ENCODE results near the gene CFAP97. TPM values are rescaled to one million over a fixed set of nuclear protein-coding genes. Genes with fewer than 3 reads are reported as not detected.
"Not testable (repeated sequence)": the region's sequence is repeated elsewhere in the genome, so short reads cannot be mapped to it uniquely, and the experiment has no call there.

Gene CFAP97
- polyA plus RNA-seq, 3 donors, result 5.5 to 13.6 (median 11.2) TPM

DNA sequence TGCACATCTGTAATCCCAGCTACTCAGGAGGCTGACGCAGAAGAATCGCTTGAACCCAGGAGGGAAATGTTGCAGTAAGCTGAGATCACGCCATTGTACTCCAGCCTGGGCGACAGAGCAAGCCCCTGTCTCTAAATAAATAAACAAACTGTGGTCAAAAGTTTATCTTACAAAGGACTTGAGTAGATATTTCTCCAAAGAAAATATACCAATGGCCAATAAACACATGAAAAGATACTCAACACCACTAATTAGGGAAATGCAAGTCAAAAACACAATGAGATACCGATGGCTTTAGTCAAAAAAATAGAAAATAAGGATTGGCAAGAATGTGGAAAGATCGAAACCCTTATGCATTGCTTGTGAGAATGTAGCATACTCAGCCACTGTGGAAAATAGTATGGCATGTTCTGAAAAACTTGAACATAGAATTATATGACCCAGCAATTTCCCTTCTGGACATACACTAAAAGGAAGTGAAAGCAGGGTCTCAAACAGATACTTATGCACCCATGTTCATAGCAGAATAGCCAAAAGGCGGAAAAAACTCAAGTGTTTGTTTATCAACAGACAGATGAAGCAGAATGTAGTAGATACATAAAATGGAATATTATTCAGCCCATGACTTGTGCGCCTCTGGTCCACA lies 2.0 kb upstream of the CFAP97 start:
- 94 to 97% (median 96%) methylated on average over 8 of the region's 8 CpGs for WGBS, 3 donors
- H3K27ac ChIP-seq (ENCODE audit: low read depth, low read length), result no peak overlapping the region

DNA sequence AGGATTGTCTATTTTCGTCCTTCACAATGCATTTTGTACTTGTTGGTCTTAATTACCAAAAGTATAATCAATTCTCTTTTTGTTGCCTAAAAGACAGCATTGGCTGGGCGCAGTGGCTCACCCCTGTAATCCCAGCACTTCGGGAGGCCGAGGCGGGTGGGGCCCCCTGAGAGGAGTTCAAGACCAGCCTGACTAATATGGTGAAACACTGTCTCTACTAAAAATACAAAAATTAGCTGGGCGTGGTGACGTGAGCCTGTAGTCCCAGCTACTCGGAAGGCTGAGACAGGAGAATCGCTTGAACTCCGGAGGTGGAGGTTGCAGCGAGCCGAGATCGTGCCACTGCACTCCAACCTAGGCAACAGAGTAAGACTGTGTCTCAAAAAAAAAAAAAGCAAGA lies 1.3 kb upstream of the CFAP97 start:
- not testable (repeated sequence) for H3K27ac ChIP-seq (ENCODE audit: low read depth, low read length)
- 93 to 95% (median 94%) methylated on average over 13 of the region's 13 CpGs for WGBS, 3 donors

DNA sequence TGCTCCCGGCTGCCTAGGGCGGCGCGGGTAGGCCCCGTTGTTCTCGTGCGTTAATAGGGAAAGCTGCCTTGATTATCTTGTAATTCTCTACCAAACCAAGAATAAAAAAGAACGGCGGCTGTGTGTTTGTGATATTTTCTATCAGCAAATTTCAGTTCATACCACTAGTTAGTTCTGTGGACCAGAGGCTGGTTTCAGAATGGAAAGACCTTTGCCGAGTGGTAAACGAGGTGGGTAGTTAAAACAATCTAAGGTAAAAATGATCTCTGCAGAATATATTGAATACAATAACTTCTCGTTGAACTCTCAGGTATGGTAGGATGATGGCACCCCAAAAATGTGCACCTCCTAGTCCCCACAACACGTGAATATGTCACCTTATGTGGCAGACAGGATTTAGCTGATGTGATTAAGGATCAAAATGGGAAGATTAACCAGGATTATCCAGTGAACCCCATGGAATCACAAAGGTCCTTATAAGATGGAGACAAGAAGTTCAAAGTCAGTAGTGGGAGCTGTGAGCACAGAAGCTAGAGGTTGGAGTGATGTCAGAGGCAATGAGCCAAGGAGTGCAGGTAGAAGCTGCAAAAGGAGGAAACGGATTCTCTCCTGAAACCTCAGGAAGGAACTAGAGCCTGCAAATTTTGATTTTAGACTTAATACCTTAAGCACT lies 574 bp upstream of the CFAP97 start:
- 3 to 4% (median 4%) methylated on average over 14 of the region's 14 CpGs for WGBS, 3 donors
- no peak overlapping the region for H3K27ac ChIP-seq (ENCODE audit: low read depth, low read length)

DNA sequence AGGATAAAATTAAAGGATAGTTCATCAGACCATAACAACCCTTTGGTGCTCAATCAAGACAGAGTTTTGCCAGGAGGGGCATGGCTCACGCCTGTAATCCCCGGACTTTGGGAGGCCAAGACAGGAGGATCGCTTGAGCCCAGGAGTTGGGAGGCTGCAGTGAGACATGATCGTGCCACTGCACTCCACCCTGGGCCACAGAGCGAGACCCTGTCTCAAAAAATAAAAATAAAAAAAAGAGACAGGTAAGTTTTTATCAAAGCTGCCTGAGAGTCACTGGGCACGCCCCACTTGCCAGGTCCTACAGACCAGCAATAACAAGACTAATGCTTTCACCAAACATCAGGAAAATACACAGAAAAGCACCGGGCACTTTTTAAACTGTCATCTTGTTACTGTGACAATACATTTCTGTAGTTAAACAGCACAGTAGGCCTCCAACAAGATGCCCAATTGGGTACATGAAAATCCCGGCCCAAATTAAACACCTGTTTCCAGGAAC lies 765 bp downstream of the CFAP97 start:
- peak overlapping the region; percentile 83 for H3K27ac ChIP-seq (ENCODE audit: low read depth, low read length)
- WGBS, 3 donors, result 65 to 69% (median 66%) methylated on average over 8 of the region's 8 CpGs

DNA sequence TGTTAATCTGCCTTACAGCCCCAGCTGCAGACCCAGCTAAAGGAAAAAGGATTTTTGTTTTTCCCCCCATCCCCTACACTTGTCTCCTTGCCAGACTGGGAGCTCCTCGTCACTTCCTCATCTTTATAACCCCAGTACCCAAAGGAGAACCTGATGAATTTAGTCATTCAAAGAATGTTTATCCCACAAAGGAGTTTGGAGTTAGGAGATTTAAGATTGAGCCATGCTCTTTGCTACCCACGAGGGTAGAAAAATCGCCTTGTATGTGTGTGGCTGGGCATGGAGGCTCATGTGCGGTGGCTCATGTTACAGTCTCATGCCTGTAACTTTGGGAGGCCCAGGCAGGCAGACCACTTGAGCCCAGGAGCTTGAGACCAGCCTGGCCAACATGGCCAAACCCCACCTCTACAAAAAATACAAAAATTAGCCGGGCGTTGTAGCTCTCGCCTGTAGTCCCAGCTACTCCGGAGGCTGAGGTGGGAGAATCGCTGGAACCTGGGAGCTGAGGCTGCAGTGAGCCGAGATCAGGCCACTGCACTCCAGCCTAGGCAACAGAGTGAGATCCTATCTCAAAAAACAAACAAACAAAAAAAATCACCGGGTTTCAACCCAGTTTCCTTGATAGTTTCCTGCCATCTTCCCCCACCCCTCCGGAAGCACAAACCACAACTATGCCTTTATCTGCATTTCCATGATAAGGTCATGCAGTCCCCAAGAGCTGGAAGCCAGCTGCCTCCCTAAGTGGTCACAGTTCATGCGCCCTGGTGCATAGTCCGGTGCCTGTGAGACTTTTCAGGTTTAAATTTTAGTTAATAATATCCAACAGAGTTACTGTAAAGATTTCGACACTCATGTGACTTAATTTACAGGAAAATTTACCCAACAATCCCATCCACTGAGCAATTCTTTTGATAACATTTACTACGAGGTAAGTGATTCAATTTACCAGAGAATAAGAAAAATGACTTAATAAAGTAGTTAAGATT lies 1.5 kb downstream of the CFAP97 start:
- 45 to 57% (median 56%) methylated on average over 16 of the region's 16 CpGs for WGBS, 3 donors
- H3K27ac ChIP-seq (ENCODE audit: low read depth, low read length), result no peak overlapping the region

DNA sequence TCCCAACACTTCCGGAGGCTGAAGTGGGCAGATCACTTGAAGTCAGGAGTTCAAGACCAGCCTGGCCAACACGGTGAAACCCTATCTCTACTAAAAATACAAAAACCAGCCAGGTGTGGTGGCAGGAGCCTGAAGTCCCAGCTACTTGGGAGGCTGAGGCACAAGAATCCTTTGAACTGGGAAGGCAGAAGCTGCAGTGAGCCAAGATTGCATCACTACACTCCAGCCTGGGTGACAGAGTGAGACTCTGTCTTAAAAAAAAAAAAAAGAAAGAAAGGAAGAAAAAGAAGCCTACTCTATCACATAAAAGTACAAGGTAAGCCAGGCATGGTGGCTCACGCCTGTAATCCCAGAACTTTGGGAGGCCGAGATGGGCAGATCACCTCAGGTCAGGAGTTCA lies 5.6 kb downstream of the CFAP97 start:
- not testable (repeated sequence) for H3K27ac ChIP-seq (ENCODE audit: low read depth, low read length)
- WGBS, 3 donors, result 95 to 99% (median 96%) methylated on average over 4 of the region's 4 CpGs

DNA sequence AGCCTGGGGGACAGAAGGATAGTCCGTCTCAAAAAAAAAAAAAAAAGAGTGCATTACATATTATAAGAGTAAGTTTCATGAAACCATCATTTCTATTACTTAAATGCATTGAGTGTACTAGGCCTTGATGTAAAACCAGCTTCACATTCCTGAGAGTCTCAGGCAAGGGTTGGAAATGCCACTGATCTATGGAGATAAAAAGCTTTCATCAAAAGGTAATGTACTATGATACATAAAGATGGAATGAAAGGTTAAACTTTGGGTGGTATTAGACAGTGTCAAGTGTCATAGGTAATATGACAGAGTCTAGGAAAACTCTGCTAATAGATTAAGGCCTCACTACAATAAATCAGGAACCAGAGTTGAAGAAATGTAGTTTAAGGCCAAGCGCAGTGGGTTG lies 7.4 kb downstream of the CFAP97 start:
- 95 to 97% (median 97%) methylated on average over 2 of the region's 2 CpGs for WGBS, 3 donors
- H3K27ac ChIP-seq (ENCODE audit: low read depth, low read length), result no peak overlapping the region

DNA sequence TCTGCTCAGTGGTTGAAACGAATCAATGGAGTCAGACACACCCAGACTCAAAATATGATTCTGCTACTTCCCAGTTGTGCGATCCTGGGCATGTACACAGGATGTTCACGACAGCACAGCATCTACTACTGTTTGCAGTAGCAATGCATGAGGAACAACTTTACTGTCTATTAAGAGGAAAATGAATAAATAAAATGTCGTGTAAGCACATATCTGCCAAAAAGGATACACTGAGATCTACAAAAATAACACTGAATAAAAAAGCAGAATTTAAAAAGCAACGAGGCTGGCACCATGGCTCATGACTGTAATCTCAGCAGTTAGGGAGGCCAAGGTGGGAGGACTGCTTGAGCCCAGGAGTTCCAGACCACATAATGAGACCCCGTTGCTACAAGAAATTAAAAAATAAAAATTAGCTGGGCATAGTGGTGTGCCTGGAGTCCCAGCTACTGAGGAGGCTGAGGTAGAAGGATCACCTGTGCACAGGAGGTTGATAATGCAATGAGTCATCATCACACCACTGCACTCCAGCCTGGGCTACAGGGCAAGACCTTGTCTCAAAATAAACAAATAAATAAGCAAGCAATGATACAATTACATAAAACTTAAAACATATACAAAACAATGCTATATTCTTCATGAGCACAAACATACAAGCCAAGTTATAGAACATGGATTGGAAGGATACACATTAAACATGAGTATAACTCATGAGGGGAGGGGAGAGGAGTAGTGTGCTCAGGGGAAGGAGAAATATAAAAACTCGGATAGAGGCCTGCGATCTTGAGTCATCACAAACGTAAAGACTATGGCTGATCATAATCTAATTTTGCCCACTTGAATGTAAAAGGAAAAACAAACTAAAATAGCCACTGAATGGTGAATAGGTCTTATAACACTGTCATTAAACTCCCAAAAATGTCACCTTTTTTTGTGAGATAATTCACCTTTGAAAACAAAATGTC lies 8.6 kb downstream of the CFAP97 start:
- WGBS, 3 donors, result 73 to 86% (median 78%) methylated on average over 9 of the region's 9 CpGs
- H3K27ac ChIP-seq (ENCODE audit: low read depth, low read length), result no peak overlapping the region

DNA sequence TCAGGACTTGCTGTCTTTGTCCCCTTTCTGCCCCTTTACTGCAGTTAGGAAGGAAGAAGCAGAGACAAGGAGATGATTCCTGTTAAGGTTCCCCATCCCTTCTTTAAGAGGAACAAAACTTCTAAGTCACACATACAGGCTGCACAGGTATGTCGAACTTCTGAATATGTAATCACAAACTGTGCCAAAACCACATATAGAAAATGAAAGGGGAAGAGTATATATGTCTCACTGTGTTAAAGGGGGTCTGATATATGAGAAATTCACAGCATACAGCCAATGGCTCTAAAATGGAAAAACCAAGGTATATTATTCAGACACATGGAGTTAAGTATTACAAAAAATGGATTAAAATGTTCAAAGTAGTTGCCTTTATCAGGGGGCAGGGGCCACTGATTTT lies 11.7 kb downstream of the CFAP97 start:
- H3K27ac ChIP-seq (ENCODE audit: low read depth, low read length), result no peak overlapping the region
- 63 to 79% (median 67%) methylated on average over 1 of the region's 1 CpG for WGBS, 3 donors

DNA sequence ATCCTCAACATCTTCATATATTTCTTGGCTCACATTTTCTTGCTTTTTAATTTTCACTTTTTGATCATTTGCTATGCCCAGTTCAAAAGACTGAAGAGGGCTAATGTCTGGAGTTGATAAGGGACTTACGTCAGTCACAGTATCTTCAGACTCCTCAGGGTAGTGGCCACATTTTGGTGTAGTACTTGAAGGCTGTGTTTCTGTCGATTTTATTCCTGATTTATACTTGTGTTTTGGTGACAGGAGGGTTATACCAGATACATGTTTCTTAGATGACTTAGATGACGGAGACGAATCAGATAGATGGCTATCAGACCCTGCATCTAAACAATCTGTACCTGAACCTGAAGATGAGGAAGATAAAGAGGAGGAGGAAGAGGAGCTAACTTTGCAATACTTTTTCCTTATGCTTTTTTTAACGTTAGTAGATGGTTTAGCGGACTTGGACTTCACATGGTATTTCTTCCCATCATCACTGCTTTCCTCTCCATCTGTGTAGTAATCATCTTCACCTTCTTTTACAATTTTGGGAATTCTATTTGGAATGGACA lies 13.4 kb downstream of the CFAP97 start:
- WGBS, 3 donors, result 83 to 89% (median 88%) methylated on average over 6 of the region's 6 CpGs
- H3K27ac ChIP-seq (ENCODE audit: low read depth, low read length), result no peak overlapping the region

DNA sequence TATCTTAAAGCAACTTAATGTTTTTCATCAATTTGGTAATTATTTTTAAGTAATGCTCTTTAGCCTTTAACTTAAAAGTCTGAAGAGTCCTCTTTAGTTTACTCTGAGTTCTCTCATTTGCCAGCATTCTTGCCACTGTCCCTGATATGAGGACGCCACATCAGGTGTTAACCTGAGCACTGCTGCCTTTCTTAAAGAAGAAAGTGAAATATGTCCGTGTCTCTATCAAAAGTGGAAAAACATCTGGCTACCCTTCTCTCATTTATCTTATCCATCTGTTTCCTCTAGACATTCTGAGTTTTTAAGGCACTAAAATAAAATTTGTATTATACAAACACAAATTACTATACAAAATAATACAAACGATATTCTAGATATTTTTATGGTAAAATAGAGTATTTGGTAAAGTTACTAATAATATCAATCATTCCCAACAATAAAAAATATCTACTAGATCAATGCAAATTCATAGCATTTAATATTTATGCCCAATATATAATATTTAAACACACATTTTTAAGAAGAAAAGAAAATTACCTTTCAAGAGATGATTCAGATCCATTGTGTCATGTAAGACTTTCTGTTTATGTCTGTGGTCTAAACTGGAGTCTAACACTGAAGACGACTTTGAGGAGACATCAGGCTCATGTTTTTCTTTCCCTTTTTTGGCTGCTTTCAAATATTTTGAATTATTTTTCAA lies 14.0 kb downstream of the CFAP97 start:
- no peak overlapping the region for H3K27ac ChIP-seq (ENCODE audit: low read depth, low read length)
- WGBS, 3 donors, result 71 to 77% (median 75%) methylated on average over 4 of the region's 4 CpGs

DNA sequence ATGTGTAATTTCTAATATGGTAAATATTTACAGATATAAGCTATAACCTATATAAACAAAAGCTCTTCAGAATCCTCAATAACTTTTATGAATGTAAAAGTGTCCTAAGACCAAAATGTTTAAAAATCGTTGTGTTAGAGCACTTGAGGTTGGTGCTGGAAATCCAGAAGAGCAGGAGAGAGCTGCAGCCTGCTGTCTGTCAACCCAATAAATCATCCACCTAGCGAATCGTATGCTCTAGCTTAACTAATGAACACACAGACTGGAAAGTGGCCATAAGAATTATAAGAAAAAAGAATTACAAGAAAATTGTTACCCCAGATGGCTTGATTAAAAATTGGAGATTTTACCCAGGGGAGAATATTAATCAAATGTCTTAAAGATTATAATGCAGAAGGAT lies 17.0 kb downstream of the CFAP97 start:
- 55 to 64% (median 62%) methylated on average over 3 of the region's 3 CpGs for WGBS, 3 donors
- no peak overlapping the region for H3K27ac ChIP-seq (ENCODE audit: low read depth, low read length)

DNA sequence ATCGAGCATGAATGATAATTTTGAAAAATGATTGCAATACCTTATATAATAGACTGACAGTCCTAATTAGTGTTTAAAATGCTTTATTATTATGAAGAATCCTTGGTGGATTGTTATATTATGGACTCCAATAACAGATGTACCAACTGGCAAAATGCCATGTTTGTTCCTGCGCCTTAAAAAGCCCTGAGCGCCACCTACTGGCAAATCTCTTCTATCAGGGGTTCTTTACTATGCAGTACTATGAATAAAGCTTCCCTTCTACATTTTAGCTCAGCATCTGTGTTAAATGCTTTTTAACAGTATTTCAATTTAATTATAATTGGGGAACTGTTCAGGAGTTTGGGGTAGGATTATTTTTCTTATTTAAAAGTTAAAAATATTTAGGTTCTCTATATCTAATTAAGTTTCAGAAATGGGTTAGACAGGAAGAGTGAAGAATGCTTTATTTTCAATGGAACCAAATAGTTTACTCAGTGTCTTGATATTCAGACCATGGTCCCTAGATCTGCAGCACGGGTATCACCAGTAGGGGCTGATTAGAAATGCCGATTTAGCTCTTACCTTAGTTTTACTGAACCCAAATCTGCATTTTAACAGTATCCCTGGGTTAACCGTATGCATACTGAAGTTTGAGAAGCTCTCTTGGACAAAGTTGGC lies 20.0 kb downstream of the CFAP97 start:
- H3K27ac ChIP-seq (ENCODE audit: low read depth, low read length), result no peak overlapping the region
- WGBS, 3 donors, result 41 to 46% (median 43%) methylated on average over 6 of the region's 6 CpGs

DNA sequence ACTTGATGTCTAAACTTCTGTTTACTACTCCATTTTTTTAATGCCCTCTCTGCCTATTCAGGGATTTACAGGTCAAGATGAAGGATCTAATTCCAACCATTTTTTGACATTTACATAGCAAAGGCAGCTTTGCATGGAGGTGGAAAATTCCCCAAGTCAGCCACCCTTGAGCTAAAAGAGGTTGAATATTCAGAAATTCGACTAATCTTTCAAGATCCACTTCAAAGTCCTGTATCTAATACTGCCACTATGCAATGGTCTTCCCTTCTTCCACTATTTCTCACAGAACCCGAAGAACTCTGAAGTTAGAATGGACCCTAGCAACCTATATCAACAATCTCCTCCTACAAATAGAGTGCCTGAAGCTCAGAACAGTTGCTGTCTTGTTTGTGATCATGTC lies 21.6 kb downstream of the CFAP97 start:
- WGBS, 3 donors, result 67 to 79% (median 69%) methylated on average over 2 of the region's 2 CpGs
- H3K27ac ChIP-seq (ENCODE audit: low read depth, low read length), result no peak overlapping the region

DNA sequence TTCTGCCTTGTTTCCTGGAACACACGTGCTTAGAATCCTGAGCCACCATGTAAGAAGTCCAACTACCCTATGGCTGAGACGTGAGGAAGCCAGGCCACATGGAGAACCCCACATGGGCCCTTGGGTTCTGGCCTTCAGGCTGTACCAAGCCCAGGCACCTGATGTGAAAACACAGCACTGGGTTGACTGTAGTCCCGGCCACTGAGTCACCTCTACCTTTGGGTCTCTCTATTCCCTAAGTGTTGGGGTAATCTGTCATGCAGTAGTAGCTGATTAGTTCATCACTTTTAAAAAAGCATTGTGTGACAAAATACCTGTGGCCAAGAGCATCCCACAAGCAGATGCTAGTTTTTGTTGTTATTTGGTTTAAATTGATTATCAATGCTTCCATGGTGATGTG lies 24.3 kb downstream of the CFAP97 start:
- 85 to 94% (median 91%) methylated on average over 3 of the region's 3 CpGs for WGBS, 3 donors
- no peak overlapping the region for H3K27ac ChIP-seq (ENCODE audit: low read depth, low read length)

DNA sequence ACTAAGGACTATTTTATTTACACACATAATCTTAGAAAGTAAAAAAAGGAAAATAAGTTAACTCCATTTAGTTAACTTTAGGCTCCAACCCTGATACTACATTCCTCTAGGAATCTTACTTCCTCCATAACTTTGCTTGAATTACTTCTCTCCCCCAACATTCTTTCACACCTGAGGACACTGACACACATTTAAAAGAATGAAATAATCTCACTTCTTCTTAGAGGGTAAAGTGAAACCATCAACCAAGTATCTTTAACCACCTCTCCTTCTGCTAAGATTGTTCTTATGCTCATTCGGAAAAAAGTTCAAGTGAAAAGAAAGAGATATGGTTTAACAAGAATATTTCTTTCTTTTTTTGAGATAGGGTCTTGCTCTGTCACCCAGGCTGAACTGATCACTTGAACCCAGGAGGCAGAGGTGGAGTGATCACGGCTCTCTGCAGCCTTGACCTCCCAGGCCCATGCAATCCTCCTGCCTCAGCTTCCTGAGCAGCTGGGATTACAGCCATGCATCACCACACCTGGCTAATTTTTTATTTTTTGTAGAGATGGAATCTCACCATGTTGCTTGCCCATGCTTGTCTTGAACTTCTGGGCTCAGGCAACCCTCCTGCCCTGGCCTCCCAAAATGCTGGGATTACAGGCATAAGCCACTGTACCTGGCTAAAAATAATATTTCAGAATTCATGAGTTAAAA lies 32.3 kb downstream of the CFAP97 start:
- WGBS, 3 donors, result 90 to 94% (median 93%) methylated on average over 2 of the region's 2 CpGs
- no peak overlapping the region for H3K27ac ChIP-seq (ENCODE audit: low read depth, low read length)
